ENCODE results near the gene SNX8.

DNA sequence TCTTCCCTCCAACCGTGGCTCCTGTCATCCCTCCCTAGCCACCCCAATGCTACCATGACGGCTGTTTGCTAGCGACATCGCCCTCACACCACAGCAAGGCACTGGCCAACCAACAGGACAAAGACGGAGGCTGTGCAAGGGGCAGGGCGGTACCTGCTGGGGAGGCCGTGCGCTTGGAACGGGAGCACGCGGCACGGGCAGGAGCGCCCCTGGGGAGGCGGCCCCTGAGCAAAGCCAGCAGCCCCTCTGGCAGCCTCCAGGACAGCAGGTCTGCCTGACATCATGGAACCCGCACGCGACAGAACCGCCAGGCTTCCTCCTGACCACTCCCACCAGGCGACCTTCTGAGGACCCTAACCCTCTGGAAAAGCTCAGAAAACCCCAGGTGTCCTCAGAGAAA lies 94.2 kb downstream of the SNX8 start:
- TF ChIP-seq NFIC (IDR thresholded peaks at IDR 0.05) (no peak), EGR1 (IDR thresholded peaks at IDR 0.05) (no peak), YY1 (IDR thresholded peaks at IDR 0.05; ENCODE audit: low read depth) (no peak), ZBTB7A (IDR thresholded peaks at IDR 0.05; ENCODE audit: low read depth) (no peak), RAD21 (IDR thresholded peaks at IDR 0.05; ENCODE audit: low read depth) (no peak), FOXM1 (IDR thresholded peaks at IDR 0.05; ENCODE audit: borderline replicate concordance, low read depth) (no peak), EP300 (IDR thresholded peaks at IDR 0.05; ENCODE audit: borderline replicate concordance) (no peak), TEAD4 (IDR thresholded peaks at IDR 0.05) (no peak), TCF12 (IDR thresholded peaks at IDR 0.05; ENCODE audit: low read depth) (no peak), TAF1 (IDR thresholded peaks at IDR 0.05; ENCODE audit: low read depth) (no peak), CREB1 (IDR thresholded peaks at IDR 0.05; ENCODE audit: low read depth) (no peak)
- TF ChIP-seq, protein P1, sequence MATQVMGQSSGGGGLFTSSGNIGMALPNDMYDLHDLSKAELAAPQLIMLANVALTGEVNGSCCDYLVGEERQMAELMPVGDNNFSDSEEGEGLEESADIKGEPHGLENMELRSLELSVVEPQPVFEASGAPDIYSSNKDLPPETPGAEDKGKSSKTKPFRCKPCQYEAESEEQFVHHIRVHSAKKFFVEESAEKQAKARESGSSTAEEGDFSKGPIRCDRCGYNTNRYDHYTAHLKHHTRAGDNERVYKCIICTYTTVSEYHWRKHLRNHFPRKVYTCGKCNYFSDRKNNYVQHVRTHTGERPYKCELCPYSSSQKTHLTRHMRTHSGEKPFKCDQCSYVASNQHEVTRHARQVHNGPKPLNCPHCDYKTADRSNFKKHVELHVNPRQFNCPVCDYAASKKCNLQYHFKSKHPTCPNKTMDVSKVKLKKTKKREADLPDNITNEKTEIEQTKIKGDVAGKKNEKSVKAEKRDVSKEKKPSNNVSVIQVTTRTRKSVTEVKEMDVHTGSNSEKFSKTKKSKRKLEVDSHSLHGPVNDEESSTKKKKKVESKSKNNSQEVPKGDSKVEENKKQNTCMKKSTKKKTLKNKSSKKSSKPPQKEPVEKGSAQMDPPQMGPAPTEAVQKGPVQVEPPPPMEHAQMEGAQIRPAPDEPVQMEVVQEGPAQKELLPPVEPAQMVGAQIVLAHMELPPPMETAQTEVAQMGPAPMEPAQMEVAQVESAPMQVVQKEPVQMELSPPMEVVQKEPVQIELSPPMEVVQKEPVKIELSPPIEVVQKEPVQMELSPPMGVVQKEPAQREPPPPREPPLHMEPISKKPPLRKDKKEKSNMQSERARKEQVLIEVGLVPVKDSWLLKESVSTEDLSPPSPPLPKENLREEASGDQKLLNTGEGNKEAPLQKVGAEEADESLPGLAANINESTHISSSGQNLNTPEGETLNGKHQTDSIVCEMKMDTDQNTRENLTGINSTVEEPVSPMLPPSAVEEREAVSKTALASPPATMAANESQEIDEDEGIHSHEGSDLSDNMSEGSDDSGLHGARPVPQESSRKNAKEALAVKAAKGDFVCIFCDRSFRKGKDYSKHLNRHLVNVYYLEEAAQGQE (IDR thresholded peaks at IDR 0.05; ENCODE audit: low read depth), result no peak
- TF ChIP-seq, protein P2, sequence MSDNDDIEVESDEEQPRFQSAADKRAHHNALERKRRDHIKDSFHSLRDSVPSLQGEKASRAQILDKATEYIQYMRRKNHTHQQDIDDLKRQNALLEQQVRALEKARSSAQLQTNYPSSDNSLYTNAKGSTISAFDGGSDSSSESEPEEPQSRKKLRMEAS (IDR thresholded peaks at IDR 0.05), result no peak
- TF ChIP-seq, protein P3, sequence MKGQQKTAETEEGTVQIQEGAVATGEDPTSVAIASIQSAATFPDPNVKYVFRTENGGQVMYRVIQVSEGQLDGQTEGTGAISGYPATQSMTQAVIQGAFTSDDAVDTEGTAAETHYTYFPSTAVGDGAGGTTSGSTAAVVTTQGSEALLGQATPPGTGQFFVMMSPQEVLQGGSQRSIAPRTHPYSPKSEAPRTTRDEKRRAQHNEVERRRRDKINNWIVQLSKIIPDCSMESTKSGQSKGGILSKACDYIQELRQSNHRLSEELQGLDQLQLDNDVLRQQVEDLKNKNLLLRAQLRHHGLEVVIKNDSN (IDR thresholded peaks at IDR 0.05), result no peak

All from Ishikawa (cell line).